Muscle layer of duodenum (tissue), 2 donors: ENCODE data around the gene MPRIP.
A peak's percentile ranks its signal among the peaks of the same experiment; 100 is the strongest.
"Not testable (repeated sequence)": the region's sequence is repeated elsewhere in the genome, so short reads cannot be mapped to it uniquely, and the experiment has no call there.

Source experiments
- H3K27ac ChIP-seq: one replicate; pipeline ENCODE4 v1.7.0; 2013; ENCODE audit warnings: mild to moderate bottlenecking, low read length
- H3K27me3 ChIP-seq: one replicate; pipeline ENCODE4 v1.7.0; 2013; ENCODE audit warnings: low read depth, mild to moderate bottlenecking, control low read depth, low read length
- H3K36me3 ChIP-seq, 2 donors: one replicate each; pipeline ENCODE4 v1.7.0; 2013; ENCODE audit warnings: low read length in 2 of 2, control low read depth in 1 of 2, mild to moderate bottlenecking in 1 of 2; ENCODE audit not compliant: insufficient read depth in 2 of 2, control insufficient read depth in 1 of 2
- H3K4me1 ChIP-seq, 2 donors: one replicate each; pipeline ENCODE4 v1.7.0; 2013; ENCODE audit warnings: low read length in 2 of 2, mild to moderate bottlenecking in 2 of 2, control low read depth in 1 of 2, moderate library complexity in 1 of 2; ENCODE audit not compliant: insufficient read depth in 2 of 2, control insufficient read depth in 1 of 2
- H3K4me3 ChIP-seq, 2 donors: one replicate each; pipeline ENCODE4 v1.7.0; 2013; ENCODE audit warnings: low read length in 2 of 2, low read depth in 1 of 2, mild to moderate bottlenecking in 1 of 2
- H3K9me3 ChIP-seq, 2 donors: one replicate each; pipeline ENCODE4 v1.7.0; 2013; ENCODE audit warnings: low read length in 2 of 2, control low read depth in 1 of 2, mild to moderate bottlenecking in 1 of 2; ENCODE audit not compliant: control insufficient read depth in 1 of 2
- donor health status: healthy.

Gene MPRIP, protein sequence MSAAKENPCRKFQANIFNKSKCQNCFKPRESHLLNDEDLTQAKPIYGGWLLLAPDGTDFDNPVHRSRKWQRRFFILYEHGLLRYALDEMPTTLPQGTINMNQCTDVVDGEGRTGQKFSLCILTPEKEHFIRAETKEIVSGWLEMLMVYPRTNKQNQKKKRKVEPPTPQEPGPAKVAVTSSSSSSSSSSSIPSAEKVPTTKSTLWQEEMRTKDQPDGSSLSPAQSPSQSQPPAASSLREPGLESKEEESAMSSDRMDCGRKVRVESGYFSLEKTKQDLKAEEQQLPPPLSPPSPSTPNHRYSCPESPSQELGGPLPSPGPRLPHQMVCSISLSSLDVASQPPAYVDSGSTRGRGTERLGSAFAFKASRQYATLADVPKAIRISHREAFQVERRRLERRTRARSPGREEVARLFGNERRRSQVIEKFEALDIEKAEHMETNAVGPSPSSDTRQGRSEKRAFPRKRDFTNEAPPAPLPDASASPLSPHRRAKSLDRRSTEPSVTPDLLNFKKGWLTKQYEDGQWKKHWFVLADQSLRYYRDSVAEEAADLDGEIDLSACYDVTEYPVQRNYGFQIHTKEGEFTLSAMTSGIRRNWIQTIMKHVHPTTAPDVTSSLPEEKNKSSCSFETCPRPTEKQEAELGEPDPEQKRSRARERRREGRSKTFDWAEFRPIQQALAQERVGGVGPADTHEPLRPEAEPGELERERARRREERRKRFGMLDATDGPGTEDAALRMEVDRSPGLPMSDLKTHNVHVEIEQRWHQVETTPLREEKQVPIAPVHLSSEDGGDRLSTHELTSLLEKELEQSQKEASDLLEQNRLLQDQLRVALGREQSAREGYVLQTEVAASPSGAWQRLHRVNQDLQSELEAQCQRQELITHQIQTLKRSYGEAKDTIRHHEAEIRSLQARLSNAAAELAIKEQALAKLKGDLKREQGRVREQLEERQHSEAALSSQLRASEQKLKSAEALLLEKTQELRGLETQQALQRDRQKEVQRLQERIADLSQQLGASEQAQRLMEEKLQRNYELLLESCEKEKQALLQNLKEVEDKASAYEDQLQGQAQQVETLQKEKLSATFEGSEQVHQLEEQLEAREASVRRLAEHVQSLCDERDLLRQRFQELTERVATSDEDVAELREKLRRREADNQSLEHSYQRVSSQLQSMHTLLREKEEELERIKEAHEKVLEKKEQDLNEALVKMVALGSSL (N-terminal part only)

DNA sequence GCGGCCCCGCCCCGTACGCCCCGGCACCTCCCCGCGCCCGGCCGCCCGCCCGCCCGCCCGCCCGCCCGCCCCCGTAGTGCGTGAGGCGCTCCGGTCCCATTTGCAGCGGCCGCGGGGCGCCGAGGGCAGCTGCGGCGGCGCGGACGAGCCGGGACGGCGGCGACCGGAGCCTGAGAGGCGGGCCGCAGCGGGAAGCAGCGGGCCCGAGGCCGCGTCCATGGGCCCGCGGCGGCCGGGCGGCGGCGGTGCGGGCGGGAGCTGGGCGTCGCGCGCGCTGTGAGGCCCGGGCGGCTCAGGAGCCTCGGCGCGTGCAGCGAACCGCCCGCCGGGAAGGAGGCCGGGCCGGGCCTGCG lies at the start of gene MPRIP:
MPRIP (plus strand) TSS at position 74 of the 353 bp plus-strand sequence. CDS start 392 bp downstream, outside the sequence.
- Histone ChIP-seq H3K36me3 (no peaks in the 10 kb centered on the region), H3K4me1 (peaks cover 27 to 37% of the 10 kb centered on the region in 2 donors)

DNA sequence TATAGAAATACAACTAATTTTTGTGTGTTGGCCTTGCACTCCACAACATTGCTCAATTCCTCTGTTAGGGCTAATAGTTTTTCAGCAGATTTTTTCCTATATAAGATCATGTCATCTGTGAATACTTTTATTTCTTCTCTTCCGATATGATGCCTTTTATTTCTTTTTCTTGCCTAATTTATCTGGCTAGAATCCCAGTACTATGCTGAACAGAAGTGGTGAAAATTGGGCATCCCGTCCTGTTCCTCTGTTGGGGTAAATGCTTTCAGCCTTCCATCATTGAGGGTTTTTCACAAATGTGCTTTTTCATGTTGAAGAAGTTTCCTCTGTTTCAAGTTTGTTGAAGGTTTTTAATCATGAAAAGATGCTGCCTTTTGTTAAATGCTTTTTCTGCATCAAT lies 47.6 kb upstream of the MPRIP start:
- H3K4me3 ChIP-seq: no peak overlapping the region
- no peaks in the 10 kb centered on the region for H3K9me3 ChIP-seq
- H3K27ac ChIP-seq: no peak overlapping the region
- peaks cover 0 to under 1% of the 10 kb centered on the region in 2 donors for H3K4me1 ChIP-seq
- no peaks in the 10 kb centered on the region for H3K27me3 ChIP-seq
- no peaks in the 10 kb centered on the region for H3K36me3 ChIP-seq

More for the DNA sequence above, at the start of gene MPRIP:
- H3K9me3 ChIP-seq: no peaks in the 10 kb centered on the region
- H3K4me3 ChIP-seq: peak within 1 kb of the TSS; percentile 86 to 92
- H3K27ac ChIP-seq: peak within 1 kb of the TSS; percentile 86
- H3K27me3 ChIP-seq: no peaks in the 10 kb centered on the region

DNA sequence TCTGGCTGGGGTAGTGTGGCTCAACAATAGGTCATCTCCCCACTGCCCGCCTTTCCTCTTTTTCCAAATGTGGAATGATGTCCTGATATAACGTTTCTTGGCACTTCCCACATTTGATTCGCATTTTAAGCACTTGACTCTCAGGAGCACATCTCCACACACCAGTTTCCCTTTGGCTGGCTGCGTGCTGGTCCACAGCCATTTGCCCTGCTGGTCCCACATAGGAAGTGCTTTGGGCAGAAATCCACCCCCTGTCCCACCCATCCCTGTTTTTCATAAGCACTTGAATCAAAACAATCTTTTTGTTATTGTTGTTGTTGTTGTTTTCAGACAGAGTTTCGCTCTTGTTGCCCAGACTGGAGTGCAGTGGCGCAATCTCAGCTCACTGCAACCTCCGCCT lies 46.3 kb upstream of the MPRIP start:
- Histone ChIP-seq H3K27me3 (no peaks in the 10 kb centered on the region), H3K27ac (no peak overlapping the region), H3K36me3 (no peaks in the 10 kb centered on the region)

DNA sequence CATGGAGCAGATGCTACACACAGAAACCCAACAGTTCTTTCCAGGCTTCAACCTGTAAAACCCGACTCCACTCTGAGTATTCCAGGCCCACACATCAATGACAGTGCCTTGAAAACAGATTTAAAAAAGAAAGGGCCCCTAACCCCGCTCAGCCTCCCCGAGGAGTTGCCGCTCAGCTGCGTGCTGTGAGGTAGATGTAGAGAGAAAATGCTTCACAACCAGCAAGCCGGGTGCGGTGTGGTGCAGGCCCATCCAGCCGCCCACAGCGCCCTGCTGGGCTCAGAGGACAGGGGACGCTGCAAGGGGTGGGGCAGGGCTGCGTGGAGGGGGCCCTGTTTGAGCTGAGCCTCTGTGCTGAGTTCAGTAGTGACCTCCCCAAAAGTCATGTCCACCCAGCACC lies 45.5 kb upstream of the MPRIP start:
- not testable (repeated sequence) for H3K4me1 ChIP-seq, H3K27me3 ChIP-seq, H3K9me3 ChIP-seq, H3K36me3 ChIP-seq, H3K27ac ChIP-seq, H3K4me3 ChIP-seq

More for the DNA sequence above, 46.3 kb upstream of the MPRIP start:
- Histone ChIP-seq H3K9me3 (no peaks in the 10 kb centered on the region), H3K4me3 (no peak overlapping the region), H3K4me1 (no peaks in the 10 kb centered on the region)

DNA sequence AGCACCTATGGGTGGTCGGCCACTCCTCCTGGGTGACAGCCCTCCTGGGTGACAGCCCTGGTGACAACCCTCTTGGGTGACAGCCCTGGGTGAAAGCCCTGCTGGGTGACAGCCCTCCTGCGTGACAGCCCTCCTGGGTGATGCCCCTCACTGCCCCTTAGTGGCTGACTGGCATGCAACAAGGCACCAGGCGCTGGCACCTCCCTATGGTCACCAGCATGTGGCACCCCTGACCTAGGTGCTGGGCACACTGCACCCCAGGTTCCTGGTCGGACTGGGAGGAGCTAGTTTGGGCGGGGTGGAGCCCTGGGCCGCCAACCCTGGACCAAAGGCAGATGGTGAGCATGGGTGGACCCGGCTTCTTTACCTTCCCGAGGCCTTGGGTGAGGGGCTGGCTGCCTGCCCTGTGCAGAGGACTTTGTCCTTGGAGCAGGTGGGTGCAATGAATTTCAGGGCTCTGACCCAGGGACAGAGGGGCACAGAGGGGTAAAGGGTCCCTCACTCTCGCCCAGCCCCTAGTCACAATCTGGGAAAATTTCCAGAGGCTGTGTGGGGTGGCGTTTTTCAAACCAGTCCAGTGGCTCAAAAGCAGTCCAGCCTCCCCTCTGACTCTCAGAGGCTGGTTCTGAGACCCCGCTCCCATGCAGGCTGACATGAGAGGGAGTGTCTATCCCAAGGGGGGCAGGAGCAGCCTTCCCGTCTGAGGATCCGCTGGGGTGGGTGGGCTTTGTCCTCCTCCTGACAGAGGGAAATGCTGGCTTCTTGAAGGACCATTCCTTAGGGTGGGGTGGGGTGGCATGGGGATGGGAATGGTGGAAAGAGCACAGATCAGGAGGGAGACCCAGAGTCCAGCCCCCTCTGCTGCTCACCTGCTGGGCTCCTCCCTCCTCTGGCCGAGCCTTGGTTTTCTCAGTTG lies 44.5 kb upstream of the MPRIP start:
- Histone ChIP-seq H3K27ac (no peak overlapping the region), H3K36me3 (no peaks in the 10 kb centered on the region), H3K4me1 (peaks cover 0 to 6% of the 10 kb centered on the region in 2 donors), H3K9me3 (no peaks in the 10 kb centered on the region), H3K27me3 (no peaks in the 10 kb centered on the region), H3K4me3 (no peak overlapping the region)

DNA sequence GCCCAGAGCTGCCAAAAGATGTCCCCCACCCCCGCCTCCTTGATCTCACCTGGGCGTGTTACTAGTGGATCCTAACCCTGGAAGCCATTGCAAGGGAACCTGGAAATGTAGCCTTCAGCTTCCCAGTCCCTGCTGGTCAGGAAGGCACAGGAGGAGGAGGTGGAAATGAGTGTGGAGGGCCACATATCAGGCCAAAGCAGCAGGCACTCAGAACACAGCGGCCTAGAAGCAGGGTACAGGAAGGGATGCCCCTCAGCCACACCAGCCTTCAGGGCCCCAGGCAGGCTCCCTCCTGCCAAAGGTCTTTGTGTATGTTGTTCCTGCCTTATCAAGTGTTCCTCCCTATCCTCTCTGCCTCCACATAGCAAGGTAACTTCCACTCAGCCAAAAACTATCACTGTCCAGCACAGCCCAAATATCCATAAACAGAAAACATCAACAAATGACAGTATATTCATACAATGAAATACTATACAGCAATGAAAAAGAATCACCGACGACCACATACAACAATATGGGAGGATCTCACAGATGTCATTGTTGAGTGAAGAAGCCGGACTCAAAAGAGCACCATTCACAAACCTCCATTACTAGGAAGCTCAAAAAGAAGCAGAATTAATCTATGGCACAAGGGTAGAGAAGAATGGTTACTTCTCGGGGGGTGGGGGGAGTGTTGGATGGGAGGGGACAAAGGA lies 42.2 kb upstream of the MPRIP start:
- Histone ChIP-seq H3K27ac (no peak overlapping the region), H3K9me3 (no peaks in the 10 kb centered on the region), H3K4me1 (peaks cover 0 to 6% of the 10 kb centered on the region in 2 donors), H3K36me3 (no peaks in the 10 kb centered on the region), H3K4me3 (no peak overlapping the region), H3K27me3 (no peaks in the 10 kb centered on the region)

DNA sequence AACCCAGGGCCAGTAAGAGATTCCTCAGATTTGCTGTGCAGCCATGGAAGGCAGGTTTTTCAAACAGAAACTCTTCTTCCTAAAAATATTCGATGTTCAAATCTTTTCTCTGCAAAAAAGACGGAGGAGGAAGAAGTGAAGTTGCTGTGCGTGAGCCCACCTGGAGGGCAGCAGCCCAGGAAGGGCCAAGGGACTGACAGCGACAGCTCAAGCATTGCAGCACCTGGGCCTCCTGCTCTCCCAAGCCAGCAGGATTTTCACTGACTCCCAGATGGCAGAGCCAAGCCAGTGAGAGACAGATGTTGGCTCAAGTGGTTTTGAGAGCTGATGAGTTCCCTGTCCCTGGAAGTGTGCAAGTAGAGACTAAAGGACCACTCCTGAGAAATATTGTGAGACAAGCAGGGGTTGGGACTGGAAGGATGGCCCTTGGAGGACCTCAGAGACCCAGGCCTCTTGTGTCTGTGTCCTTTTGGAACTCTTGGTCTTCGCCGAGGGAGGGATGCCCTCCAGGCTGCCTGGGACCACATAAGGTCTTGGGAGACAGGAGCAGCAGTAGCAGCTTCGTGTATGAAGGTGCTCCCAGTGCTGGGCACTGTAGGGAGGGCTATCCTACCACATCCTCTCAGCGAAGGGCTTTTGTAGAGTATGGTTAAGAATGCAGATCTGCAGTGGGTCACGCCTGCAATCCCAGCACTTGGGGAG lies 41.0 kb upstream of the MPRIP start:
- Histone ChIP-seq H3K4me1 (peaks cover 0 to 6% of the 10 kb centered on the region in 2 donors), H3K27me3 (no peaks in the 10 kb centered on the region), H3K4me3 (no peak overlapping the region), H3K36me3 (no peaks in the 10 kb centered on the region), H3K9me3 (no peaks in the 10 kb centered on the region), H3K27ac (no peak overlapping the region)

DNA sequence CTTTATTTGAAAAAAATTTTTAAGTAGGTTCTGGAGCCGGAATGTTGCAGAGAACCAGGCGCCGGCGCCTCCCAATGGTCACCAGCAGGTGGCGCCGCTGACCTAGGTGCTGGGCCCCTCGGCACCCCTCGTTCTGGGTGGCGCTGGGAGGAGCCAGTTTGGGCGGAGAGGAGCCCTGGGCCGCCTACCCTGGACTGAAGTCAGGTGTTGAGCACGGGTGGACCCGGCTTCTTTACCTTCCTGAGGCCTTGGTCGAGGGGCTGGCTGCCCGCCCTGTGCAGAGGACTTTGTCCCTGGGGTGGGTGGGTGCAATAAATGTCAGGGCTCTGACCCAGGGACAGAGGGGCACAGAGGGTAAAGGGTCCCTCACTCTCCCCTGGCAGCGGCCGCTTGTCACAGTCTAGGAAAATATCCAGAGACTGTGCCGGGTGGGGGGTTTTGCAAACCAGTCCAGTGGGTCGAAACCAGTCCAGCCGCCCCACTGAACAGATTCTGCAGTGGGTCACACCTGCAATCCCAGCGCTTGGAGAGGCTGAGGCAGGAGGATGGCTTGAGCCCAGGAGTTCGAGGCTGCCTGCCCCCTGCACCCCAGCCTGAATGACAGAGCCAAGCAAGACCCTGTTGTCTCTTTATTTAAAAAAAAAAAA lies 40.3 kb upstream of the MPRIP start:
- peaks cover 0 to 6% of the 10 kb centered on the region in 2 donors for H3K4me1 ChIP-seq
- H3K27me3 ChIP-seq: no peaks in the 10 kb centered on the region
- H3K4me3 ChIP-seq: no peak overlapping the region
- H3K27ac ChIP-seq: no peak overlapping the region
- no peaks in the 10 kb centered on the region for H3K9me3 ChIP-seq
- H3K36me3 ChIP-seq: no peaks in the 10 kb centered on the region

DNA sequence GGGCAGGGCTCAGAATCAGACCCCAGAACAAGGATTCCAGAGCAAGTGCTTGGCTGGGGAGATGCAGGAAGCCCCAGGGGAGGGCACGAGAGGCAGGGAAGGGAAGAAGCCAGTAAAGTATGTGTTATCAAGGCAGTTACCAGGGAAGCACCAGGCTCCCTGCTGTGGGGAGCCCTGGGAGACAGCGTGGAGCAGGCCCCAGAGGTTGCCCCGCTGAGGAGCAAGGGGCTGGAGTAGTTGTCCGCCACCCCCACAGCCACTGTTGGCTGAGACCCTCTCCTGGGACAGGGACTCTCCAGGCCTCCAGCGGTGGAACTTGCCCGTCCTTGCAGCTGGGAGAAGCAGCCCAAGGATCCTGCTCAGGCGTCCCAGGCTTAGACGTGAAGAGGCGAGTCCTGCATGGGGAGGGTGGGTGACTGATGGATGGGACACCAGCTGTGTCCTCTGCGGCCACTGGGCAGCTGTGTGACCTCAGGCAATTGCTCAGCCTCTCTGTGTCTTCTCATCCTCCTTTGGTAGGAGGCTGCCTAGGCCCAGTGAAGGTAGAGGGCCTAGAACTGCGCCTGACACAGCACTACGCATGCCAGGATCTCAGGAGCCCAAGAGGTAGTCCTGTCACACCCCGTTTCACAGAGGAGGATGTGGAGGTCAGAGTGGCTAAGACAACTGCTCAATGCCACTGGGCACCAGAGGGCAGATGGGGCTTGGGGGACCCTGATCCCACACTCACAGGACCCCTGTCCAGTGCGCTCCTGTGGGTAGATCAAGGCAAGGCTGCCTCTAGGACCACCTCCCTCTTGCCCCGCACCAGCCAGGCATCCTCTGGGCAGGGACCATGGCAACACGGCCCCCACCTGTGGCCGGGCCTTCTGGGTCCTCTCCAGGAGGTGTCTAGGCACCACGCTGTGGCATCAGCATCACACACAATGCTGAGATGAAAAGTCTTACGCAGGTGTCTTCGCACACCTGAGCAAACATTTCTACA lies 39.2 kb upstream of the MPRIP start:
- not testable (repeated sequence) for H3K36me3 ChIP-seq, H3K27me3 ChIP-seq, H3K4me1 ChIP-seq, H3K9me3 ChIP-seq, H3K4me3 ChIP-seq, H3K27ac ChIP-seq
